HG03175 (cell line): ENCODE data around the gene TMEM119.
"Not testable (repeated sequence)": the region's sequence is repeated elsewhere in the genome, so short reads cannot be mapped to it uniquely, and the experiment has no call there.

Source experiments
- ATAC-seq: cut with Tn5 transposase; IDR thresholded peaks from one replicate; pipeline ENCODE4 v1.9.1; 2021; ENCODE audit warnings: mild to moderate bottlenecking, moderate library complexity; ENCODE audit not compliant: unreplicated experiment

Gene TMEM119

GRCh38 chr12:108589028-108589839 lies 8.7 kb downstream of the TMEM119 start:
- ATAC-seq: no peak

GRCh38 chr12:108587826-108588225 lies 10.1 kb downstream of the TMEM119 start:
- ATAC-seq: no peak

GRCh38 chr12:108586306-108586705 lies 11.6 kb downstream of the TMEM119 start:
- ATAC-seq: no peak

GRCh38 chr12:108585864-108586263 lies 12.0 kb downstream of the TMEM119 start:
- ATAC-seq: no peak

- no peak for ATAC-seq
These were observed 13.3 kb downstream of the TMEM119 start for GRCh38 chr12:108584456-108585065.

GRCh38 chr12:108583991-108584390 lies 13.9 kb downstream of the TMEM119 start:
- ATAC-seq: no peak

GRCh38 chr12:108582978-108583770 lies 14.7 kb downstream of the TMEM119 start:
- no peak for ATAC-seq

GRCh38 chr12:108582509-108582908 lies 15.4 kb downstream of the TMEM119 start:
- no peak for ATAC-seq

- ATAC-seq: no peak
These were observed 16.3 kb downstream of the TMEM119 start for GRCh38 chr12:108581311-108582227.

GRCh38 chr12:108580531-108580930 lies 17.4 kb downstream of the TMEM119 start:
- no peak for ATAC-seq

GRCh38 chr12:108578813-108579212 lies 19.1 kb downstream of the TMEM119 start:
- ATAC-seq: no peak

- no peak for ATAC-seq
These were observed 19.6 kb downstream of the TMEM119 start for GRCh38 chr12:108578264-108578663.

- no peak for ATAC-seq
These were observed 20.4 kb downstream of the TMEM119 start for GRCh38 chr12:108577458-108577857.

- ATAC-seq: no peak
These were observed 21.1 kb downstream of the TMEM119 start for GRCh38 chr12:108576660-108577234.

- no peak for ATAC-seq
These were observed 22.5 kb downstream of the TMEM119 start for GRCh38 chr12:108575199-108575912.

GRCh38 chr12:108574276-108574675 lies 23.6 kb downstream of the TMEM119 start:
- ATAC-seq: not testable (repeated sequence)

- ATAC-seq: no peak
These were observed 24.6 kb downstream of the TMEM119 start for GRCh38 chr12:108573317-108573716.

- no peak for ATAC-seq
These were observed 25.6 kb downstream of the TMEM119 start for GRCh38 chr12:108572166-108572790.

- no peak for ATAC-seq
These were observed 26.2 kb downstream of the TMEM119 start for GRCh38 chr12:108571609-108572165.
